ENCODE data around the gene BCL2.

Gene BCL2

GRCh38 chr18:63244607-63245006, 75.0 kb downstream of the BCL2 start:
- H3K27me3 Mint-ChIP-seq (ENCODE audit: low read depth, poor library complexity): no peaks in the 10 kb centered on the region
- H3K9me3 Mint-ChIP-seq: no peaks in the 10 kb centered on the region
- TF ChIP-seq CTCF (IDR thresholded peaks at IDR 0.05): no peak
- H3K4me3 Mint-ChIP-seq: no peak overlapping the region
- peaks cover 44% of the 10 kb centered on the region for H3K4me1 Mint-ChIP-seq
- H3K36me3 Mint-ChIP-seq (ENCODE audit: low read depth): peaks cover 31% of the 10 kb centered on the region
- DNase-seq: no peak
- H3K27ac Mint-ChIP-seq: no peak overlapping the region

GRCh38 chr18:63241760-63242159, 77.8 kb downstream of the BCL2 start:
- H3K27me3 Mint-ChIP-seq (ENCODE audit: low read depth, poor library complexity): peaks cover 2% of the 10 kb centered on the region
- H3K27ac Mint-ChIP-seq: peak overlapping the region; percentile 15
- H3K4me1 Mint-ChIP-seq: peaks cover 54% of the 10 kb centered on the region
- H3K9me3 Mint-ChIP-seq: peaks cover 3% of the 10 kb centered on the region
- H3K36me3 Mint-ChIP-seq (ENCODE audit: low read depth): peaks cover 29% of the 10 kb centered on the region
- no peak for TF ChIP-seq CTCF (IDR thresholded peaks at IDR 0.05)
- H3K4me3 Mint-ChIP-seq: no peak overlapping the region
- no peak for DNase-seq

GRCh38 chr18:63241317-63241712, 78.3 kb downstream of the BCL2 start:
- H3K4me1 Mint-ChIP-seq: peaks cover 54% of the 10 kb centered on the region
- no peak for TF ChIP-seq CTCF (IDR thresholded peaks at IDR 0.05)
- H3K9me3 Mint-ChIP-seq: peaks cover 5% of the 10 kb centered on the region
- peak overlapping the region; percentile 15 for H3K27ac Mint-ChIP-seq
- H3K36me3 Mint-ChIP-seq (ENCODE audit: low read depth): peaks cover 30% of the 10 kb centered on the region
- no peak for DNase-seq
- H3K27me3 Mint-ChIP-seq (ENCODE audit: low read depth, poor library complexity): peaks cover 2% of the 10 kb centered on the region
- H3K4me3 Mint-ChIP-seq: no peak overlapping the region

GRCh38 chr18:63240531-63241316, 78.8 kb downstream of the BCL2 start:
- TF ChIP-seq CTCF (IDR thresholded peaks at IDR 0.05): no peak
- Mint-ChIP-seq H3K27me3 (ENCODE audit: low read depth, poor library complexity) (peaks cover 2% of the 10 kb centered on the region), H3K36me3 (ENCODE audit: low read depth) (peaks cover 35% of the 10 kb centered on the region), H3K4me3 (no peak overlapping the region), H3K9me3 (peaks cover 10% of the 10 kb centered on the region), H3K4me1 (peaks cover 53% of the 10 kb centered on the region), H3K27ac (no peak overlapping the region)
- no peak for DNase-seq

- Mint-ChIP-seq H3K27ac (peak overlapping the region; percentile 93), H3K4me1 (peaks cover 53% of the 10 kb centered on the region), H3K27me3 (ENCODE audit: low read depth, poor library complexity) (peaks cover 2% of the 10 kb centered on the region), H3K4me3 (peak overlapping the region; percentile 2), H3K36me3 (ENCODE audit: low read depth) (peaks cover 35% of the 10 kb centered on the region), H3K9me3 (peaks cover 16% of the 10 kb centered on the region)
- DNase-seq: no peak
- TF ChIP-seq CTCF (IDR thresholded peaks at IDR 0.05): no peak
Observed at GRCh38 chr18:63238693-63239075, 80.9 kb downstream of the BCL2 start.

All from nephron progenitor cell (in vitro differentiated cells).